Measurements from ENCODE around the gene SDS. TPM values are rescaled to one million over a fixed set of nuclear protein-coding genes. Genes with fewer than 3 reads are reported as not detected.

SDS gene
- total and polyA plus RNA-seq, 2 of the 8 experiments (the other 6 are each of a cell fraction or from before 2014, with no cell fraction given) = 0.21 TPM; not detected in 1

DNA sequence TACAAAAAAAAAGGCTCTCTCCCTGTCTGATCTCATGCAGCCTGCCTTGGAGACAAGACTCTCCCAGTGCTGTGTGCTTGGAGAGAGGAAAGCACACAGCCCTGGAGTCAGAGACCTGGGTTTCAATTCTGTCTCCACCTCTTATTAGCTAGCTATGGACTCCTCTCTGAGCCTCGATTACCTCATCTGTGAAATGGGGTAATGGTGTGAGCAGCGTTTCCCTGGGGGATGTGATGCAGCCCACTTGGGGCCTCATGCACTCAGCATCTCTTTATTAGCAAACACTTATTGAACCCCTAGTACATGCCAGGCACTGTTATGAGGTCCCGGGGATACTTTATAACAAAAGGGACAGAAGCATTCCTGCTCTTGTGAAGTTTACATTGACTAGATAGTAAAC lies 12.5 kb downstream of the SDS start (continued):
- TF ChIP-seq ZNF274 (IDR thresholded peaks at IDR 0.05; ENCODE audit: borderline replicate concordance, extremely low read depth, low read length) = no peak
